Transverse colon (tissue), 4 donors: Measurements from ENCODE around the gene PLBD2. TPM values are rescaled to one million over a fixed set of nuclear protein-coding genes. Genes with fewer than 3 reads are reported as not detected.

Experiments used
- DNase-seq: peaks from one replicate; pipeline ENCODE4 v3.0.0-alpha.2; 2019
- H3K27ac ChIP-seq, 4 donors: fragments of 200-600 bp; sonication (generic); 2 replicates each; pipeline ENCODE4 v1.5.1; 2016 to 2018; ENCODE audit warnings: inconsistent platforms in 4 of 4
- H3K27me3 ChIP-seq: fragments of 200-600 bp; sonication (generic); 2 replicates; pipeline ENCODE4 v1.5.1; 2017; ENCODE audit warnings: inconsistent platforms
- H3K36me3 ChIP-seq, 4 donors: fragments of 200-600 bp; sonication (generic); 2 replicates each; pipeline ENCODE4 v1.5.1; 2017 to 2019; ENCODE audit warnings: inconsistent platforms in 4 of 4
- H3K4me1 ChIP-seq, 4 donors: fragments of 200-600 bp; sonication (generic); 2 replicates each; pipeline ENCODE4 v1.5.1; 2017 to 2020; ENCODE audit warnings: inconsistent platforms in 4 of 4
- H3K4me3 ChIP-seq, 4 donors: fragments of 200-600 bp; sonication (generic); 1 replicate in 1 of 4; 2 replicates in 3 of 4; pipeline versions ENCODE4 v1.5.1 to v1.6.1; 2017 to 2019; ENCODE audit warnings: inconsistent platforms in 4 of 4
- H3K9me3 ChIP-seq, 2 donors: fragments of 200-600 bp; sonication (generic); 2 replicates each; pipeline ENCODE4 v1.5.1; 2017 to 2019; ENCODE audit warnings: inconsistent platforms in 2 of 2
- CTCF ChIP-seq, 5 experiments: fragments of 200-600 bp in 3 of 5; fragments of 450-650 bp in 2 of 5; sonication (generic) in 3 of 5; IDR thresholded peaks; 1 replicate in 2 of 5; 2 replicates in 3 of 5; pipeline ENCODE4 v1.5.1; 2016 to 2017; ENCODE audit warnings: antibody characterized with exemption in 5 of 5, inconsistent platforms in 3 of 5, mild to moderate bottlenecking in 2 of 5, moderate library complexity in 1 of 5
- EP300 ChIP-seq: sonication (generic); formaldehyde crosslinking; IDR thresholded peaks from one replicate; pipeline ENCODE4 v1.6.1; 2017; ENCODE audit warnings: antibody characterized with exemption, low read depth
- POLR2A ChIP-seq: fragments of 450-650 bp; IDR thresholded peaks from one replicate; pipeline ENCODE4 v1.6.1; 2016; ENCODE audit warnings: antibody characterized with exemption, mild to moderate bottlenecking, moderate library complexity
- POLR2AphosphoS5 ChIP-seq, 3 donors: sonication (generic); formaldehyde crosslinking; IDR thresholded peaks; one replicate each; pipeline ENCODE4 v1.6.1; 2016; ENCODE audit warnings: antibody characterized with exemption in 3 of 3
- WGBS, 2 donors: methylation state at CpG; one replicate each; pipeline ENCODE4 v1.1.5; 2018; ENCODE audit warnings: low coverage in 1 of 2; 5-methylcytosine and 5-hydroxymethylcytosine counted together
- in situ Hi-C, 4 donors: fragments of 200-750 bp; cut with MboI; loops; one replicate each; pipeline versions ENCODE4 v1.15.0 to v1.15.1; 2017; ENCODE audit warnings: low sequenced_read_pairs in 3 of 4, low pct_ligation_motif_present in 1 of 4, low pct_unique_long_range_greater_than_20kb in 1 of 4
- intact Hi-C: fragments of 100-400 bp; cut with DNase I; formaldehyde crosslinking; loops from one replicate; pipeline ENCODE4 v1.15.1; 2023; ENCODE audit warnings: low total_unique reads
- total RNA-seq, 4 donors: library from RNA; depleted of rRNA; stranded (reverse); fragments of >200 nt; gene quantifications; one replicate each; pipeline ENCODE4 v1.1.0, GENCODE V29; 2016

Gene PLBD2
- total RNA-seq, 4 donors from 2014 or later = 12.3 to 27.5 (median 19.0) TPM

- no peak overlapping the region for H3K27ac ChIP-seq
- no peaks in the 10 kb centered on the region for H3K27me3 ChIP-seq
- TF ChIP-seq POLR2A (no peak), CTCF (IDR thresholded peaks at IDR 0.05) (no peak), POLR2AphosphoS5 (IDR thresholded peaks at IDR 0.05) (no peak), EP300 (no peak)
- 96 to 100% methylated on average over 6 to 9 of the region's 9 CpGs for WGBS, 2 donors
- intact Hi-C loops = no loop called here
- no peak for DNase-seq
- no peak overlapping the region for H3K4me3 ChIP-seq
- no peaks in the 10 kb centered on the region for H3K36me3 ChIP-seq
- no peaks in the 10 kb centered on the region for H3K9me3 ChIP-seq
- H3K4me1 ChIP-seq = no peaks in the 10 kb centered on the region
- in situ Hi-C loops = no loop called here
These were observed 33.4 kb downstream of the PLBD2 start for GRCh38 chr12:113391650-113392337.

DNA sequence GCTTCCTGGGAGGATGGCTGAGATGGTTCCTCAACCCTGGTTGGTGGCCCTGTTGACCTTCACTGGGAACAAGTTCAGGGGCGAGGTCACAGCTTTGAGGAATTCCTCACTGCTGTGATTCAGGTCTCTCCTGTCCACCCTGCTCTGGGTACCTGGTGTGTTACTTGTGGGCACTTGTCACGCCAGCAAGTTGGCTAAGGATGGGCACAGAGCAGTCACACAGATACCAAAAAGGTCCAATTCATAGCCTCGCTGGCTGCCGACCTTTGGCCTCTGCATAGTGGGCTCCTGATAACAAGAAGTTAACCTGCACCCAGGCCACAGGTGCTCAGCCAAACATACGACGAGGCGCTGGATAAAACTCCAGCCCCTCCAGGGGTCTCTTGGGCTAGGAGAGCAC lies 34.1 kb downstream of the PLBD2 start:
- TF ChIP-seq CTCF (IDR thresholded peaks at IDR 0.05) (no peak), POLR2AphosphoS5 (IDR thresholded peaks at IDR 0.05) (no peak), POLR2A (no peak)
- H3K27me3 ChIP-seq = no peaks in the 10 kb centered on the region
- no peaks in the 10 kb centered on the region for H3K9me3 ChIP-seq
- no peak overlapping the region for H3K27ac ChIP-seq
- intact Hi-C loops = no loop called here
- no peaks in the 10 kb centered on the region for H3K36me3 ChIP-seq
- H3K4me3 ChIP-seq = no peak overlapping the region
- H3K4me1 ChIP-seq = no peaks in the 10 kb centered on the region
- DNase-seq = no peak
- WGBS, 2 donors = 82 to 100% methylated on average over 1 to 7 of the region's 7 CpGs
- in situ Hi-C loops = no loop called here

GRCh38 chr12:113392988-113393579 lies 34.7 kb downstream of the PLBD2 start:
- intact Hi-C loops = no loop called here
- WGBS, 2 donors = 76 to 89% methylated on average over 1 to 7 of the region's 17 CpGs
- in situ Hi-C loops = no loop called here
- H3K27me3 ChIP-seq = no peaks in the 10 kb centered on the region
- no peak for DNase-seq
- TF ChIP-seq CTCF (IDR thresholded peaks at IDR 0.05) (no peak), POLR2A (no peak), POLR2AphosphoS5 (IDR thresholded peaks at IDR 0.05) (no peak), EP300 (no peak)
- H3K27ac ChIP-seq = no peak overlapping the region
- H3K4me1 ChIP-seq = no peaks in the 10 kb centered on the region
- no peak overlapping the region for H3K4me3 ChIP-seq
- no peaks in the 10 kb centered on the region for H3K9me3 ChIP-seq
- no peaks in the 10 kb centered on the region for H3K36me3 ChIP-seq

DNA sequence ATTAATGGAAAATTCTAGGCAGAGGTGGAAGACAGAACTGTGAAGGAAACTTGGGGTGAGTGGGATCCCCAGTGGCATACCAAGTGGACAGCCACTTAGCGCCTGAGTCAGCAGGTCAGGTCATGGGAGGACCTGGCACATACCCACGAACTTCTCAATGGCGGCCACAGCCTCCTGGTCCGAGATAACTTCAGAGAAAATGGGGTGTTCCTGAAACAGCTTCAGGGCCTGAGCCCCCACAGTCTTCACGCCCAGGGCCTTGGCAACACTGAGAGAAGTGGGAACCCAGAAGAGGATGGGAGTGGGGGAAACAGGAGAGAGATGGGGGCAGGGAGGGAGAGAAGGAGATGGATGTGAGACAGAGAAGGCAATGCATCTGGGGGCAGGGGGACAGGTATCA lies 35.4 kb downstream of the PLBD2 start:
- Histone ChIP-seq H3K36me3 (no peaks in the 10 kb centered on the region), H3K27ac (no peak overlapping the region), H3K4me3 (no peak overlapping the region), H3K9me3 (no peaks in the 10 kb centered on the region), H3K4me1 (no peaks in the 10 kb centered on the region), H3K27me3 (no peaks in the 10 kb centered on the region)
- intact Hi-C loops (no loop called here), in situ Hi-C loops (no loop called here)
- TF ChIP-seq CTCF (IDR thresholded peaks at IDR 0.05) (no peak), EP300 (no peak), POLR2AphosphoS5 (IDR thresholded peaks at IDR 0.05) (no peak), POLR2A (no peak)
- 87 to 91% methylated on average over 5 of the region's 5 CpGs for WGBS, 2 donors
- no peak for DNase-seq
